GM18511 (cell line): ENCODE results near the gene GABRR3.

Source experiments
- ATAC-seq: cut with Tn5 transposase; IDR thresholded peaks from one replicate; pipeline ENCODE4 v1.9.1; 2021; ENCODE audit warnings: mild to moderate bottlenecking, moderate library complexity; ENCODE audit not compliant: unreplicated experiment

The GABRR3 gene

GRCh38 chr3:97959872-97960271 lies 75.2 kb downstream of the GABRR3 start:
- no peak for ATAC-seq

- no peak for ATAC-seq
Observed at GRCh38 chr3:97958796-97959195, 76.3 kb downstream of the GABRR3 start.

GRCh38 chr3:97958396-97958795 lies 76.7 kb downstream of the GABRR3 start:
- no peak for ATAC-seq

GRCh38 chr3:97957617-97958311 lies 77.4 kb downstream of the GABRR3 start:
- no peak for ATAC-seq

- ATAC-seq: no peak
Observed at GRCh38 chr3:97956051-97956450, 79.1 kb downstream of the GABRR3 start.

GRCh38 chr3:97954228-97954827 lies 80.8 kb downstream of the GABRR3 start:
- no peak for ATAC-seq

GRCh38 chr3:97952872-97953271 lies 82.2 kb downstream of the GABRR3 start:
- no peak for ATAC-seq

- ATAC-seq: no peak
Observed at GRCh38 chr3:97952280-97952679, 82.8 kb downstream of the GABRR3 start.

- no peak for ATAC-seq
Observed at GRCh38 chr3:97950360-97950759, 84.8 kb downstream of the GABRR3 start.

- ATAC-seq: no peak
Observed at GRCh38 chr3:97949743-97950142, 85.4 kb downstream of the GABRR3 start.

GRCh38 chr3:97949110-97949485 lies 86.0 kb downstream of the GABRR3 start:
- no peak for ATAC-seq

- no peak for ATAC-seq
Observed at GRCh38 chr3:97948351-97949109, 86.6 kb downstream of the GABRR3 start.

- no peak for ATAC-seq
Observed at GRCh38 chr3:97942801-97943546, 92.1 kb downstream of the GABRR3 start.

- ATAC-seq: no peak
Observed at GRCh38 chr3:97940034-97940433, 95.1 kb downstream of the GABRR3 start.

GRCh38 chr3:97939401-97939800 lies 95.7 kb downstream of the GABRR3 start:
- no peak for ATAC-seq

- no peak for ATAC-seq
Observed at GRCh38 chr3:97938444-97938843, 96.7 kb downstream of the GABRR3 start.

GRCh38 chr3:97937205-97937604 lies 97.9 kb downstream of the GABRR3 start:
- no peak for ATAC-seq

- no peak for ATAC-seq
Observed at GRCh38 chr3:97935842-97936241, 99.3 kb downstream of the GABRR3 start.
